SJCRH30 (cell line): ENCODE data around the gene TTC3. TPM values are rescaled to one million over a fixed set of nuclear protein-coding genes. Genes with fewer than 3 reads are reported as not detected.

Source experiments
- total RNA-seq: library from RNA; depleted of rRNA; stranded (reverse); fragments of >200 nt; shearing (Covaris generic); gene quantifications from 2 replicates; pipeline ENCODE4 v1.2.3, GENCODE V29; 2014; rRNA removed

TTC3 gene
- total RNA-seq, 1 experiment from 2014 or later = 144 TPM

Other genes starting within 250 kb of the TTC3 start
- 15.0 and 15.3 TPM in 2 replicates for gene HLCS, start 106.6 kb upstream of the TTC3 start, total RNA-seq
- not detected in 2 replicates for gene RIPPLY3, start 66.6 kb upstream of the TTC3 start, total RNA-seq
- 23.8 and 25.7 TPM in 2 replicates for gene PIGP, start 183 bp upstream of the TTC3 start, total RNA-seq
- gene VPS26C, start 194.1 kb downstream of the TTC3 start, total RNA-seq = 35.1 and 36.2 TPM in 2 replicates